ENCODE data around the gene PROM1. TPM values are rescaled to one million over a fixed set of nuclear protein-coding genes. Genes with fewer than 3 reads are reported as not detected.
A peak's percentile ranks its signal among the peaks of the same experiment; 100 is the strongest.

Gene PROM1
- total RNA-seq, 2 donors from 2014 or later, result 5.2 to 8.1 TPM

DNA sequence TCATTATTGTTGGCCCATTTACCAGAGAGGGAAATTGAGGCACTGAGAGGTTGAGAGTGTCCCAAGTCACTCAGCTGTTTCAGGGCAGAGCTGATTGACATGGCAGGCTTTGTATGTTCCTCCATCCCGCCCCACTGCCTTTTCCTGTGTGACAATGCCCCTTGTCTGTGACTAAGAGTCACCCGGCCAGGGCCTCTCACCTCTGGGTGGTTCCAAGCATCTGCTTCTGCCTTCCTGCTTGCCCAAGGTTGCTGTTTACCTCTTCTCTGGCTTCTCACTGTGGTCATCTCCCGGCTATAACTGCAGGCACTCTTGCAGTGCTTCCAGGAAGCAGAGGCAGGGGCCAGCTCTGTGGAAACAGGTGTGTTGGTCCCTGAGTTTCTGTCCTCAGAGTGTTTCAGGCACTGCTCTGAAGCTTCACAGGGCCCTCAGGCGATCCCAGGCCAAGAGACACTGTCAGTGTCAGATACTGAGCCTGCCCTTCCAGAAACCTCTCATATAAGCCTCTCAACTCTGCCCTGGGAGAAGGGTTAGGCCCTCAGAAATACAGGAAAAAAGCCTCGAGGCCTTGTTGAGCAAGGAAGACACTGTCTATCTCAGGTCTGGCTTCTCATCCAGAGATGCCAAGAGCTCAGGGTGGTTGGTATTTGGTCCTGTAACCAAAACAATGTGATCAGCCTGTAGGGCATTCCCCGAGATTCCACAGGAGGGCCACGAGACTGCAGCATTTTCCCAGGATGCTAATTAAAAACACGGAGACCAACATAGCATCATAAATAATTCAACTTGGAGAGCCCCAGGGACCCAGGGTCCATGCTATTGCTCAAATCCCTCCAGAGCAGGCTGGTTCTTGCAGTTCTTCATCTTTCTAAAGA lies 42.0 kb upstream of the PROM1 start:
- TF ChIP-seq, protein P1, sequence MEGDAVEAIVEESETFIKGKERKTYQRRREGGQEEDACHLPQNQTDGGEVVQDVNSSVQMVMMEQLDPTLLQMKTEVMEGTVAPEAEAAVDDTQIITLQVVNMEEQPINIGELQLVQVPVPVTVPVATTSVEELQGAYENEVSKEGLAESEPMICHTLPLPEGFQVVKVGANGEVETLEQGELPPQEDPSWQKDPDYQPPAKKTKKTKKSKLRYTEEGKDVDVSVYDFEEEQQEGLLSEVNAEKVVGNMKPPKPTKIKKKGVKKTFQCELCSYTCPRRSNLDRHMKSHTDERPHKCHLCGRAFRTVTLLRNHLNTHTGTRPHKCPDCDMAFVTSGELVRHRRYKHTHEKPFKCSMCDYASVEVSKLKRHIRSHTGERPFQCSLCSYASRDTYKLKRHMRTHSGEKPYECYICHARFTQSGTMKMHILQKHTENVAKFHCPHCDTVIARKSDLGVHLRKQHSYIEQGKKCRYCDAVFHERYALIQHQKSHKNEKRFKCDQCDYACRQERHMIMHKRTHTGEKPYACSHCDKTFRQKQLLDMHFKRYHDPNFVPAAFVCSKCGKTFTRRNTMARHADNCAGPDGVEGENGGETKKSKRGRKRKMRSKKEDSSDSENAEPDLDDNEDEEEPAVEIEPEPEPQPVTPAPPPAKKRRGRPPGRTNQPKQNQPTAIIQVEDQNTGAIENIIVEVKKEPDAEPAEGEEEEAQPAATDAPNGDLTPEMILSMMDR (IDR thresholded peaks at IDR 0.05), result no peak

DNA sequence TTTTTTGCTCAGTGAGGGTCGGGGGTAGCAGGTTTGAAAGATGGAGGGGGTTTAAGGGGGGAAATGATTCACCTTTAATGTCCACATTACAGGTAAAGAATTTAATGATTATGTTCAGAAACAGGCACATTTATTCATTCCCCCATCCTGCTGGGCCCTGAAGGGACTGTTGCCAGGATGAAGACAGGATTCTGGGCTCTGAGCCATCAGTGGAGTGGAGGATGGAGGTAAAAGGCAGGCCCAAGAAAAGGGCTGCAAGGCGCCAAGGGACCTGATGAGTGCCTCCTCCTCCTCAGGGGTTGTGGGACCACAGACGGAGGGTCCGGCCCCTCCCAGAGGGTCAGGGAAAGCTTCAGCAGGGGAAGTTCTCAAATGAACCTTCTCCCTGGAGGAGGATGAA lies 40.4 kb upstream of the PROM1 start:
- Histone ChIP-seq H3K36me3 (no peaks in the 10 kb centered on the region), H3K9me3 (no peaks in the 10 kb centered on the region)
- no peak for DNase-seq (ENCODE audit: low spot score)

More for the DNA sequence above, 42.0 kb upstream of the PROM1 start:
- peak overlapping the region; percentile 31 to 69 for H3K27ac ChIP-seq
- H3K4me1 ChIP-seq, result peaks cover 0 to 20% of the 10 kb centered on the region in 2 donors
- no peaks in the 10 kb centered on the region for H3K9me3 ChIP-seq
- H3K4me3 ChIP-seq, result no peak overlapping the region
- no peaks in the 10 kb centered on the region for H3K27me3 ChIP-seq
- DNase-seq (ENCODE audit: low spot score), result no peak
- H3K36me3 ChIP-seq, result no peaks in the 10 kb centered on the region

DNA sequence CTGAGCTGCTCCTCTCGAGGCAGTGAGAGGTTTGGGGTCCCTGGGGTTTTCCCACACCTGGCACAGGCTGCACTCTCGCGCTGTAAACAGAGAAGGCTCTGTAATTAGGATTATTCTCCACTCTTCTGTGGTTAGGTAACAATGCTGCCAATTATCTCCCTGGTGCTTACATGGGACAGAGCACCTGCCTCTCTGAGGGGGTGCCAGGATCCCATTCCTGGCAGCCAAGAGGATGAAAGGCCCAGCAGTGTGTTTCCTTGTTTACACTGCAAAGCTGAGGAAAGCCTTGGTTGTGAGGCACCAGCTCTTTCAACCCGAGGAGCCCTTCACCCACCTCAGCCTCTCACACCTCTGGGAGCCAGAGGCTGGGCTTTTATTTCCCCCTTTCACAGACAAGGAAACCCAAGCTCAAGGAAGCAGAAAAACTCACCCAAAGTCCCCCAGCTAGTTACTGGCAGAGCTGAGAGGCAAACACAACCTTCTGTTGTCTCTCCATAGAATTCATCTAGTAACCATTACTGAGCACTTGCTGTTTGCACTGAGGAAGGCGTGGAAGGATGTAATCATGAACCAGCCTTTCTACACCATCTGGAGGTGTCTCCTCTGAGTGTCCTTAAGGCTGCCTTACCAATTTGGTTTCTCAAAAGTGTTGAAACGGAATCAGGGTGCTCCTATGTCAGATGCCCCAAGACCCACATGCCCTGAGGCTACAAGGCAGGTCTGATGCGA lies 39.7 kb upstream of the PROM1 start:
- no peak overlapping the region for H3K27ac ChIP-seq
- H3K9me3 ChIP-seq, result no peaks in the 10 kb centered on the region
- DNase-seq (ENCODE audit: low spot score), result no peak
- H3K27me3 ChIP-seq, result no peaks in the 10 kb centered on the region
- H3K36me3 ChIP-seq, result no peaks in the 10 kb centered on the region
- no peak overlapping the region for H3K4me3 ChIP-seq
- H3K4me1 ChIP-seq, result peaks cover 0 to 20% of the 10 kb centered on the region in 2 donors
- TF ChIP-seq, protein P1 (IDR thresholded peaks at IDR 0.05), result no peak

More for the DNA sequence above, 40.4 kb upstream of the PROM1 start:
- Histone ChIP-seq H3K27me3 (no peaks in the 10 kb centered on the region), H3K4me1 (peaks cover 0 to 20% of the 10 kb centered on the region in 2 donors), H3K4me3 (no peak overlapping the region), H3K27ac (no peak overlapping the region)
- TF ChIP-seq, protein P1 (IDR thresholded peaks at IDR 0.05), result no peak

DNA sequence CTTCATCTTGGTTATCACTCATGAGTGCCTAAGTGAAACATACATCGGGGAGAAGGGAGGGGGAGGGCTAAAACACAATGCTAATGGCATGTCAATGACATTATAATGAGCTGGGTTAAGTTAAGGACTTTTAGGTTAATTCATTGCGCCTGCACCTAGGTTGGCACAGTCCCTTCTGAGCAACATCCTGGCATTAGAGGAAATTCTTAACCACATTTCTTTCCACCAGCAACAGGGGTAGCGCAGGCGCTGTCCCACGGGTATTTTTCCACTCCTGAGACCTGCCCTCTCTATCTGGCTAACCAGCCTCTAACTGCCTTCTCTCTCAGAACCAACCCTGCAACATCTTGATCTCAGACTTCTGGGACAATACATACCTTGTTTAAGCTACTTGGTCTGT lies 39.0 kb upstream of the PROM1 start:
- Histone ChIP-seq H3K9me3 (no peaks in the 10 kb centered on the region), H3K27ac (no peak overlapping the region), H3K36me3 (no peaks in the 10 kb centered on the region), H3K4me1 (peaks cover 0 to 22% of the 10 kb centered on the region in 2 donors), H3K27me3 (no peaks in the 10 kb centered on the region), H3K4me3 (no peak overlapping the region)
- TF ChIP-seq, protein P1 (IDR thresholded peaks at IDR 0.05), result no peak
- DNase-seq (ENCODE audit: low spot score), result no peak

GRCh38 chr4:16122308-16122711 lies 38.5 kb upstream of the PROM1 start:
- Histone ChIP-seq H3K4me1 (peaks cover 0 to 26% of the 10 kb centered on the region in 2 donors), H3K9me3 (no peaks in the 10 kb centered on the region), H3K27ac (no peak overlapping the region), H3K27me3 (no peaks in the 10 kb centered on the region), H3K36me3 (no peaks in the 10 kb centered on the region), H3K4me3 (no peak overlapping the region)
- TF ChIP-seq, protein P1 (IDR thresholded peaks at IDR 0.05), result no peak
- DNase-seq (ENCODE audit: low spot score), result no peak
